Right cardiac atrium (tissue), 5 donors: ENCODE measurements around the gene TMPRSS3. TPM values are rescaled to one million over a fixed set of nuclear protein-coding genes. Genes with fewer than 3 reads are reported as not detected.

Source experiments
- ATAC-seq, 2 donors: fragments of 200-7000 bp; cut with Tn5 transposase; one replicate each; pipeline versions ENCODE4 v1.8.0 to v1.9.1; 2020; ENCODE audit warnings: moderate library complexity in 2 of 2, mild to moderate bottlenecking in 1 of 2
- DNase-seq, 3 donors: peaks; one replicate each; pipeline ENCODE4 v3.0.0-alpha.2; 2020
- H3K27ac ChIP-seq: one replicate; pipeline ENCODE4 v1.5.1; 2013; ENCODE audit warnings: mild to moderate bottlenecking, low read length, control low read depth, moderate library complexity
- H3K27me3 ChIP-seq: one replicate; pipeline ENCODE4 v1.6.1; 2013; ENCODE audit not compliant: control insufficient read depth, insufficient read depth
- H3K4me1 ChIP-seq: one replicate; pipeline ENCODE4 v1.6.1; 2013; ENCODE audit warnings: low read length; ENCODE audit not compliant: control insufficient read depth, insufficient read depth
- H3K4me3 ChIP-seq: one replicate; pipeline ENCODE4 v1.5.1; 2013; ENCODE audit warnings: low read length, control low read depth
- H3K9me3 ChIP-seq: one replicate; pipeline ENCODE4 v1.6.1; 2013; ENCODE audit warnings: low read length; ENCODE audit not compliant: control insufficient read depth
- WGBS: extraction: QIAGEN DNeasy Blood & Tissue Kit; methylation state at CpG from one replicate; pipeline ENCODE4 v1.1.7; 2013; 5-methylcytosine and 5-hydroxymethylcytosine counted together
- intact Hi-C, 4 donors: fragments of 100-400 bp; cut with DNase I; formaldehyde crosslinking; loops; one replicate each; pipeline versions ENCODE4 v1.11.0 to v1.14.0; 2022 to 2023
- long read RNA-seq, 4 donors: library from polyadenylated mRNA; unstranded; transcript quantifications; one replicate each; pipeline ENCODE4 v2.0.0, GENCODE V29; 2020 to 2021
- polyA plus RNA-seq: library from polyadenylated mRNA; stranded (reverse); fragments of 200-250 nt; gene quantifications from one replicate; pipeline ENCODE4 v1.2.3, GENCODE V29; 2013
- total RNA-seq, 4 donors: library from RNA; stranded (reverse); fragmentation: NEBNext Ultra II Directional; extraction: Animal tissue kit (Norgen Biotek cat#: 25700); gene quantifications; one replicate each; pipeline ENCODE4 v1.2.1, GENCODE V29; 2021
- donor health status: healthy with polysubstance abuse.
- donor health status: DM: no; HTN: yes; CAD: no.
- donor health status: DM: no; HTN: no; CAD: no.
- donor health status: DM: no; HTN: yes; CAD: no; lungs with severe emphysema.
- donor health status: DM: yes; HTN: yes; CAD: no.

TMPRSS3 gene
- total RNA-seq (not detected), polyA plus RNA-seq (not detected)
- long read RNA-seq, donor 1, result 0 reads
- long read RNA-seq, donor 2, result 0 reads
- long read RNA-seq, donor 3, result 0 reads
- long read RNA-seq, donor 4, result 0 reads

DNA sequence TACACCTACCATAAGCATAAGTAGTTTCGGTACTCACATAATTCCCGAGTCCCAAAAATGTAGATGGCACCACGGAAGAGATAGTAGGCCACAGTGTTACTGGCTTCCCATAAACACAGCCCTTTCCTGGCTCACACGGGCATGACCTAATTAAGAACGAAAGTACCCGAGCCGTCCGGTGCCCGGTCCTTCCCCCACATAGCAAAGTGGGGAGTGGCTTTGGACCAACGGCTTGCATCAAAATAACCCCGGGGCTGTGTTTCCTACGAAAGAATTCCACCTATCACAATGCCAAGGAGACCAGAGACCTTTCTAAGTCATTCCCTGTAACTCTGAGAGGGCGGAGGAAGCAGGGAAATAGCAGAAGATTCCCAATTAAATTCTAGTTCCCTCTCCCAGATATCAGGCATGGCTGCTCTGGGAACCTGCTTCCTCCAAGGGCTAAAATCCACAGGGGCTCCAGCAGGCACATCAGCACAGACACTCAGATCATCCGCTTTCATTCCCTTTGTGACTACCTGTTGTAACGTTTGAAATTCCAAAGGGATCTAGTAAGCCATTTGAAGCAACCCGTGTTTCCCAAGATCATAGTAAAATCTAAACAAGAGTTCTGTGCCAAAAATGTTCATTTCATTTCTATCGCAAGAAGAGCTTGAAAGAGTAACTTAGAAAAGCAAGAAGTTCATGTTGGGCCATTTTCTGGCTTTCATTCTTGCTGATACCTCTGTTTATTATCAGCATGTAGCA, at the start of gene TMPRSS3:
Gene TMPRSS3 (minus strand): TSS at position 148 of the 747 bp plus-strand sequence. CDS start 635 bp downstream, outside the sequence.
- Histone ChIP-seq H3K27me3 (no peaks in the 10 kb centered on the region), H3K9me3 (no peaks in the 10 kb centered on the region), H3K27ac (no peak within 1 kb of the TSS), H3K4me1 (no peaks in the 10 kb centered on the region), H3K4me3 (no peak within 1 kb of the TSS)
- no peak for DNase-seq
- WGBS, result 86% methylated on average over 17 of the region's 17 CpGs
- ATAC-seq, result no peak
- intact Hi-C loops, result no loop called here

DNA sequence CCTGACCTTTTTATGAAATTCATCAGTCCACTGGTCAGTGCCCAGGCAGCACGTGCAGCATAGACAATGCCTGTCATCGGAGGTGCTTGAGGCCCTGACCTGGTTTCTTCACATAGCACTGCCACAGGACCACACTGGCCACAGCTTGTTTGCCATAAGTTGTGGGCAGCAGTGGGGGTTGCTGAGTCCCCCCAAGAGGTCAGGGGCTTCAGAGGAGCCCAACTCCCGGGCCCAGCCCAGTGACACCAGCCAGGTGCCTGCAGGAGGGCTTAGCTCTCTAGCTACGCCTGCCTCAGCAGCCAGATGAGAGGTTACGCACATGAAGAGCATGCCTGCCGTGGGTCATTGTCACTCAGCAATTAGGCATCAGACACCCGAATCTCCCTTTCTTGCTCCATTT, 49.5 kb upstream of the TMPRSS3 start:
- intact Hi-C loops, result loop anchor here in 3 of 4 donors (5.0 to 10.0 kb wide), 2 partner anchors 298 to 301 kb away; no protein-coding TSS in a partner anchor
- Histone ChIP-seq H3K27me3 (no peaks in the 10 kb centered on the region), H3K4me1 (no peaks in the 10 kb centered on the region), H3K27ac (no peak overlapping the region), H3K9me3 (no peaks in the 10 kb centered on the region), H3K4me3 (no peak overlapping the region)
- DNase-seq (no peak), ATAC-seq (no peak)
- 85% methylated on average over 7 of the region's 7 CpGs for WGBS

DNA sequence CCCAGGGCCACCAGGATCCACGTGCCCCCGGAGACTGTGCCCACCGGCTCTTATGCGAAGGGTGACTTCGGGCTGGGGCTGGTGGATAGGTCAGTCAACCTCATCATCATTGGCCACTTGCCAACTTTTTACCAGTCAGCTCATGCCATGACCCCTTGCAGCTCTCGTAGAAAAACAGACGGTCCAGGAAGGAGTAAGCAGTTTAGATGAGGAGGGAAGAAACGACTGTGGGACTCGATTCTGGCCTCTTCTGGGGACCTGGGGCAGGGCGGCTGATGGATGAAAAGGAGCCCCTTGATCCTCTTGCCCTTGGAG, 48.9 kb upstream of the TMPRSS3 start:
- WGBS, result 80% methylated on average over 10 of the region's 10 CpGs
- intact Hi-C loops, result loop anchor here in 3 of 4 donors (5.0 to 10.0 kb wide), 2 partner anchors 297 to 300 kb away; no protein-coding TSS in a partner anchor
- H3K9me3 ChIP-seq, result no peaks in the 10 kb centered on the region
- H3K27ac ChIP-seq, result no peak overlapping the region
- no peaks in the 10 kb centered on the region for H3K27me3 ChIP-seq
- no peaks in the 10 kb centered on the region for H3K4me1 ChIP-seq
- DNase-seq, result no peak
- ATAC-seq, result no peak
- H3K4me3 ChIP-seq, result no peak overlapping the region

DNA sequence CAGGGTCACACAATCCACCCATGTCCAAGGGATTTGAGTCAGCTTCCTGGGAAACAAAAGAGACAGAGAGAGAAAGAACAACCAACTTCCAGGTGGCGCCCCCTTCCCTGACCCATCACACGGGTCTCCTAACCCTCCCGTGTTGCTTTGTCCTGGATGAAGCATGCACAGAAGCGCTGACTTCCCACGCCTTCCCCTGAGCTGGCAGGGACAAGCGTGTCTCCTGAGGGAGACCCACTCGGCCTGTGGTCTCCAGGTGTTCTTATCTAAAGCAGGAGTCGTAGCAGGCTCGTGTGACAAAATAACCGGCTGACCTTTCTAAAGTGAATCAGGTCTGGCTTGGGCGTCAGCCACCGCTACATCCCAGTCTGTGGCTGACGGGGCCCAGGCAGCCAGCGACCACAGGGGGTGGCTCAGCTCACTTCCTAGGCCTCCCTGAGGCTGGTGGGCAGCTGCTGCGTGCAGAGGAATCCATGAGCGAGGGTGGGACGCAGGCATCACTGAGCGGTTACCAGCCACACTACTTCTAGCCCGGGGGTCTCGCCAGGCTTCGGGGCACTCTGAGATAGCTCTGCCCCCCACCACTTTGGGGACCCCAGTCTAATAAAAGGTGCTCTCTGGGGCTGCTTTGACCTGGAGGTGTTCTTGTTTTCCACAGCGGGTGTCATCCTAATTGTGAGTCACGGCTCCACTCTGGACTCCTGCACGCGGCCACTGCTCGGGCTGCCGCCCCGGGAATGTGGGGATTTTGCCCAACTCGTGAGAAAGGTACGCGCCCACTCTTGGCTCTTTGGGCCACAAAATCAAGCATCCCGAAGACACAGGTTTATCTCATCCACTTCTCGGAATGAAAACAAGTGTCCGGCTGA, 48.3 kb upstream of the TMPRSS3 start:
- H3K27ac ChIP-seq, result no peak overlapping the region
- intact Hi-C loops, result loop anchor here in 1 of 4 donors (10.0 kb wide), 1 partner anchor 299 kb away; no protein-coding TSS in a partner anchor
- H3K4me1 ChIP-seq, result no peaks in the 10 kb centered on the region
- DNase-seq (no peak), ATAC-seq (no peak)
- no peaks in the 10 kb centered on the region for H3K9me3 ChIP-seq
- 70% methylated on average over 34 of the region's 34 CpGs for WGBS
- H3K27me3 ChIP-seq, result no peaks in the 10 kb centered on the region
- H3K4me3 ChIP-seq, result no peak overlapping the region

DNA sequence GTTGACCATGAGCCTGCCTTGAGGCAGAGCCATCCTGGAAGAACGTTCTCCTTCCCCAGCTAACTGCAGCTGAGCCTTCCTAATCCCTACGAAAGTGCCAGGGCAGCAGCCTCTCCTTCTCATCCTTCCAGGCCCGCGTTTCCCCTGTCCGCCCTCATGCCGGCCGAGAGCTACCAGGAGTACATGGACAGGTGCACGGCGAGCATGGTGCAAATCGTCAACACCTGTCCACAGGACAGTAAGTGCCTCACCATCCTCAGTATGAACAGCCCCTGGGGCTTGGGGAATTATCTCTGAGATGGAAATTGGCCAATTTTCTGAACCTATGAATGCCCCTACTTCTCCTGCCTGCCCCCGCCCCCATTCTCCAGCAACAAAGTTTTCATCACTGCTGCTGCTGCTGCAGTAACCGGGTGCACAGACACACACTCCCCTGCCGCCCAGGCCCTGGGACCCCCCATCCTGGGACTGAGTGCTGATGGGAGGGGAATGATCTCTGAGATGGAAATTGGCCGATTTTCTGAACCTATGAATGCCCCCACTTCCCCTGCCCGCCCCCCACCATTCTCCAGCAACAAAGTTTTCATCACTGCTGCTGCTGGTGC, 47.4 kb upstream of the TMPRSS3 start:
- Histone ChIP-seq H3K9me3 (no peaks in the 10 kb centered on the region), H3K27ac (no peak overlapping the region), H3K27me3 (no peaks in the 10 kb centered on the region), H3K4me3 (no peak overlapping the region), H3K4me1 (no peaks in the 10 kb centered on the region)
- no peak for ATAC-seq
- no peak for DNase-seq
- intact Hi-C loops, result loop anchor here in 1 of 4 donors (10.0 kb wide), 1 partner anchor 298 kb away; no protein-coding TSS in a partner anchor
- 82% methylated on average over 15 of the region's 15 CpGs for WGBS

DNA sequence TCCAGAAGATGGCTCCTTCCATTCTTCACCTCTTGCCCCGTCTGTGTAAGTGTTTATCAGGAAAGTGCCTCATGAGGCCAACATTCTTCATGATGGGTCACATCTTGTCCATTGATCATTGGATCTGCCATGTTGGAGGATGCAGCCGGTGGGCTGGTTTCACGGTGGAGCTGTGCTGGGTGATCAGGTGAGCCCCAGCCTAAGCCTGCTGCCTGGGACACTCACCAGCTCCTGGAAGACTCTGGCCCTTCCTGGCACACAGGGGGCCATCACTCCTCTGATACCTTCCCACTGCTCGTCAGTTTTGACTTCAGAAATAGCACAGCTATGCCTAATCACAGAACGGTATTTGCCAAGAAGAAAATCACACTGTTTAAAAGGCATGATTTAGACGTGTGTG, 46.1 kb upstream of the TMPRSS3 start:
- DNase-seq, result no peak
- ATAC-seq, result no peak
- H3K4me3 ChIP-seq, result no peak overlapping the region
- H3K27ac ChIP-seq, result no peak overlapping the region
- H3K4me1 ChIP-seq, result no peaks in the 10 kb centered on the region
- WGBS, result 65% methylated on average over 6 of the region's 6 CpGs
- H3K27me3 ChIP-seq, result no peaks in the 10 kb centered on the region
- intact Hi-C loops, result loop anchor here in 1 of 4 donors (10.0 kb wide), 1 partner anchor 297 kb away; no protein-coding TSS in a partner anchor
- no peaks in the 10 kb centered on the region for H3K9me3 ChIP-seq

DNA sequence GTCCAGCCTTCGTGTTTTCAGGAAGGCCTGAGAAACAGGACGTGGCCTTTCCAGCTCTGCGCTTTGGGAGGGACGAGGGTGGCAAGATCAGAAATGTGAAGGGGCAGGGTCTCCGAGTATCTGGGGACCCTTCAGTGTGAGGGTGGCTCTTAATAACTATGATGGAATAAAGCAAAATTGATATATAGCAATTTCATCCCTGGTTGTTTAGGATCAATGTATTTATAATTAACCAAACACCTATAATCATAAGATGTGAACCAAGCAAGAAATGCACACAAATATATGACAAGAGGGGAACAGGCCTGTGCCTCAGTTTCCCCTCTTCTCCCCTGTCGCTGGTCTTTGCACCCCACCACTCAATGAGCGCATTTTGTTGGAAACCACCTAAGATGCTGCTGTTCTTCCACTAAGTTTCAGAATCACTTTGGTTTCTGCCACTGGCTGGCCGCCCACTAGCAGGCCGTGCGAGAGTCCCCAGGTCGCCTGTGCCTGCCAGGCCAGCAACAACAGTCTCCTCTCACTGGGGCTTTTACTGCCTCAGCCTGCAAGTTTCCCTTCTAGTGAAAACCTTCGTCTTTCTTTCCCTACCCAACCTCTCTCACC, 44.4 kb upstream of the TMPRSS3 start:
- Histone ChIP-seq H3K4me3 (no peak overlapping the region), H3K27me3 (no peaks in the 10 kb centered on the region), H3K4me1 (no peaks in the 10 kb centered on the region), H3K9me3 (no peaks in the 10 kb centered on the region), H3K27ac (no peak overlapping the region)
- intact Hi-C loops, result loop anchor here in 1 of 4 donors (10.0 kb wide), 1 partner anchor 295 kb away; no protein-coding TSS in a partner anchor
- WGBS, result 76% methylated on average over 12 of the region's 12 CpGs
- ATAC-seq, result no peak
- DNase-seq, result no peak

DNA sequence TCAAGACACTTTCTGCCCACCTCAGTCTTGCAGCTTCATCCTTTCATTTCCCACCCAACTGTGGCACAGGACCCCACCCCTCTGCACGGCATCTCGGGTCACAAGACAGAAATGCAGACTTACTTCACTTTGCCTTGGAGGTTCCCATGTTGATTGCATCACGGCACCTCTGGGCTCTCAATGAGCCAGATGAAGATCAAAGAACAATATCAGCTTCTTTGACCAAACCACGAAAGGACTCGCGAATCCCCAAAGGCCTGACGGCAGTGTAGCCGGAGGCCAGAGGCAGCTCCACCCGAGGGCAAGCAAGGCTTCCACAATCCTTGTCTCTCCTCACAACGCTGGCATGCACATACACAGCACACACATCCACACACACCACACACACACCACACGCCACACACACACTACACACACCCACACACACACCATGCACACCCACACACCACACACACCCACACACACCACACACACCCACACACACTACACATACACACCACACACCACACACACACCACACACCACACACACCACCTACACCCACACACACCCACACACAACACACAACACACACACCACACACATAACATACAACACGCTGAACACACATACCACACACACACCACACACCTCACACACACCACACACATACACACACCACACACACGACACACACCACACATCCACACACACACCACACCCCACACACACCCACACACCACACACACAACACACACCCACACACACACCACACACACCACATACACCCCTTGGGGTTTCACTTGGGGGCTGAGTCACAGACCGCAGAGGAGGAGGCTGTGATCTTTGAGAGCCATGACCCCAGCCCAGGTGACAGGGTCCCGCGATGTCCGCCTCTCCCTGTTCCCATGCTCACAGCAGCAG, 43.7 kb upstream of the TMPRSS3 start:
- 78% methylated on average over 17 of the region's 17 CpGs for WGBS
- no peak for ATAC-seq
- Histone ChIP-seq H3K9me3 (no peaks in the 10 kb centered on the region), H3K27ac (no peak overlapping the region), H3K4me1 (no peaks in the 10 kb centered on the region), H3K4me3 (no peak overlapping the region), H3K27me3 (no peaks in the 10 kb centered on the region)
- no peak for DNase-seq
- intact Hi-C loops, result loop anchor here in 1 of 4 donors (10.0 kb wide), 1 partner anchor 295 kb away; no protein-coding TSS in a partner anchor

DNA sequence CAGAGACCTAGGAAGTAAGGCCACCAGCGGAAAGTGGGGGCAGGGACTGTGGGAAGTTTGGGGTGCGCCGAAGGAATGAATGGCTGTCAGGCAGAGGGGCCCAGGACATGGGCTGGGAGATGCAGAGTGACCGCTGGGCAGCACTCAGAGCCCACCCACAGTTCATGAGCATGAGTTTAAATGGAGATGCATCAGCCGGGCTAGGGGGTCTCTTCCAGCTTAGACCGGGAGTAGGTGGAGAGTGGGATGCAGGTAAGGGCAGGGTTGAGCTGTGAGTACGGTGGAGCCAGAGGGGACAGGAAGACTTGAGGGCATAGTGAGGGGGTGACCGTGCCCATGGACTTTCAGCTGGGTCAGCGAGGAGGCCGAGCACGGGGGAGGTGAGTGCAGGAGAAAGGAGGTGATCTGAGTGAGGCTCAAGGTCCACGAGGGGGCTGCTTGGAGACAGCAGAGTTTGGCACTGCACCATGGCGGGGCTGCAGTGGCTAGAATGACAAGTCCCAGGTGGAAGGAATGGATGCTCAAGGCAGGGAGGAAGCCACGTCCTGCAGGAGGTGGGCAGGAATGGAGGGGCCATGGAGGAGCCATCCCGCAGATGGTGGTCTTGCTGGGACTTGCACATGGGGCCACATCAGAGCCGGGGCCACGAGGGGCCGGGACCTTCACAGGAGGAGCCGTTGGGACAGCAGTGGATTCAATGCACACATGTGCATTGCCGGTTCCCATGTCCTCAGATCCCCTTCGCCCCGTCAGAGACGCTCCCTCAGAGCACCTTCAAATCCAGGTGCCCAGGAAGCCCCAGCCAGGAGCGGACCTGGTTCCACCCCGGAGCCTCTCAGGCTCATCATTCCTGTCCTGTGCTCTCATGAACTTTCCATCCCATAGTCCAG, 42.7 kb upstream of the TMPRSS3 start:
- Histone ChIP-seq H3K4me1 (no peaks in the 10 kb centered on the region), H3K27me3 (no peaks in the 10 kb centered on the region), H3K4me3 (no peak overlapping the region), H3K9me3 (no peaks in the 10 kb centered on the region), H3K27ac (no peak overlapping the region)
- DNase-seq, result no peak
- no peak for ATAC-seq
- 85% methylated on average over 25 of the region's 25 CpGs for WGBS
- intact Hi-C loops, result no loop called here
